Measurements from ENCODE around the gene CDH13. TPM values are rescaled to one million over a fixed set of nuclear protein-coding genes. Genes with fewer than 3 reads are reported as not detected.

CDH13 gene
- total and polyA plus RNA-seq, 2 donors (not counting 3 experiments of a cell fraction or from before 2014, with no cell fraction given) = 96.6 to 124 TPM

DNA sequence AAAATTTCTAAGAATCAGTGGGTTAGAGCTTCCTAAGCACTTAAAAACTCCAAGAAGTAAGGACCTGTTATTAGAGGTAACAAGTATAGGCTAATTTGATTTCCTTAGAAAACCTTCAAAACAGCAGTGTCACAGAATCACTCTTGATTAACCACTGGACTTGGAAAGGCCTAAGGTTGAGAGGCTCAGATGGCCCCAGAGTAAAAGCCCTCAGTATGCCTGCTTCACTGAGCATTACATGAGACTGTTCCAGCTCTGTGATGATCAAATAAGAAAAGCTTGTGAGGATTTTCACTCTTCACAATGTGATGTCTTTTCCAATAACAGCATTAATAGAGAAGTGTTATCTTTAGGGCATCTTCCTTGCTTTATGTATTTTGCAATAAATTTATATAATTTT lies 671.8 kb downstream of the CDH13 start:
- Histone ChIP-seq H3K9me1 (replicated peaks; ENCODE audit: control insufficient read depth, extremely low read depth, insufficient read depth, low read length) (no peaks in the 10 kb centered on the region), H3K4me1 (ENCODE audit: control insufficient read depth, extremely low read depth, insufficient read depth, low read length) (no peaks in the 10 kb centered on the region), H4K20me1 (replicated peaks; ENCODE audit: control insufficient read depth, extremely low read depth, insufficient read depth, low read length) (no peaks in the 10 kb centered on the region), H3K36me3 (ENCODE audit: control insufficient read depth in 2 of 2, extremely low read depth in 1 of 2, insufficient read depth in 2 of 2, low read length in 2 of 2) (no peaks in the 10 kb centered on the region), H2AFZ (ENCODE audit: low read depth, low read length) (no peak overlapping the region), H3K27me3 (ENCODE audit: control insufficient read depth in 2 of 2, insufficient read depth in 2 of 2, low read length in 2 of 2) (no peaks in the 10 kb centered on the region), H3K79me2 (ENCODE audit: control insufficient read depth, insufficient read depth, low read length) (no peaks in the 10 kb centered on the region), H3K9ac (replicated peaks; ENCODE audit: extremely low read depth, insufficient read depth, low read length) (no peak overlapping the region), H3K27ac (ENCODE audit: insufficient read depth, low read depth, low read length) (no peak overlapping the region), H3K4me3 (replicated peaks in 1 of 3; ENCODE audit: insufficient read depth in 1 of 3, low read depth in 1 of 3, low read length in 3 of 3) (no peak overlapping the region), H3K9me3 (replicated peaks; ENCODE audit: control insufficient read depth, insufficient read depth, low read length) (no peaks in the 10 kb centered on the region), H3K4me2 (ENCODE audit: insufficient read depth, low read length) (no peak overlapping the region)
- ChIA-PET POLR2A (no interaction called here), CTCF (no interaction called here)
- FAIRE-seq (no peak), DNase-seq (ENCODE audit: low read depth, low spot score) (no peak)
- intact Hi-C loops (cut with micrococcal nuclease) (no loop called here), dilution Hi-C loops (cut with MboI; ENCODE audit: extremely low pct_ligation_motif_present, low sequenced_read_pairs) (no loop called here)
- TF ChIP-seq GATA2 (IDR thresholded peaks at IDR 0.05; ENCODE audit: insufficient read depth, insufficient read length, low read depth, low read length) = no peak
- TF ChIP-seq FOS (IDR thresholded peaks at IDR 0.05; ENCODE audit: borderline replicate concordance, insufficient read depth, low read length) = no peak
- no peak for TF ChIP-seq POLR2AphosphoS5 (IDR thresholded peaks at IDR 0.05; ENCODE audit: insufficient read depth, low read depth, low read length)
- TF ChIP-seq EZH2 (IDR thresholded peaks at IDR 0.05; ENCODE audit: borderline replicate concordance, low read depth, low read length, severe bottlenecking) = no peak
- TF ChIP-seq JUN (IDR thresholded peaks at IDR 0.05; ENCODE audit: borderline replicate concordance, insufficient read depth, insufficient read length, low read depth) = no peak
- TF ChIP-seq, protein P1, sequence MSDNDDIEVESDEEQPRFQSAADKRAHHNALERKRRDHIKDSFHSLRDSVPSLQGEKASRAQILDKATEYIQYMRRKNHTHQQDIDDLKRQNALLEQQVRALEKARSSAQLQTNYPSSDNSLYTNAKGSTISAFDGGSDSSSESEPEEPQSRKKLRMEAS (IDR thresholded peaks at IDR 0.05; ENCODE audit: insufficient read depth, insufficient read length) = no peak
- TF ChIP-seq, protein P2, sequence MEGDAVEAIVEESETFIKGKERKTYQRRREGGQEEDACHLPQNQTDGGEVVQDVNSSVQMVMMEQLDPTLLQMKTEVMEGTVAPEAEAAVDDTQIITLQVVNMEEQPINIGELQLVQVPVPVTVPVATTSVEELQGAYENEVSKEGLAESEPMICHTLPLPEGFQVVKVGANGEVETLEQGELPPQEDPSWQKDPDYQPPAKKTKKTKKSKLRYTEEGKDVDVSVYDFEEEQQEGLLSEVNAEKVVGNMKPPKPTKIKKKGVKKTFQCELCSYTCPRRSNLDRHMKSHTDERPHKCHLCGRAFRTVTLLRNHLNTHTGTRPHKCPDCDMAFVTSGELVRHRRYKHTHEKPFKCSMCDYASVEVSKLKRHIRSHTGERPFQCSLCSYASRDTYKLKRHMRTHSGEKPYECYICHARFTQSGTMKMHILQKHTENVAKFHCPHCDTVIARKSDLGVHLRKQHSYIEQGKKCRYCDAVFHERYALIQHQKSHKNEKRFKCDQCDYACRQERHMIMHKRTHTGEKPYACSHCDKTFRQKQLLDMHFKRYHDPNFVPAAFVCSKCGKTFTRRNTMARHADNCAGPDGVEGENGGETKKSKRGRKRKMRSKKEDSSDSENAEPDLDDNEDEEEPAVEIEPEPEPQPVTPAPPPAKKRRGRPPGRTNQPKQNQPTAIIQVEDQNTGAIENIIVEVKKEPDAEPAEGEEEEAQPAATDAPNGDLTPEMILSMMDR (IDR thresholded peaks at IDR 0.05; ENCODE audit: extremely low read depth in 1 of 2, insufficient read depth in 1 of 2, low read depth in 1 of 2, low read length in 2 of 2) = no peak
- TF ChIP-seq POLR2A (IDR thresholded peaks at IDR 0.05; ENCODE audit: low read depth, low read length) = no peak
- no peak for TF ChIP-seq MYC (IDR thresholded peaks at IDR 0.05; ENCODE audit: low read depth, low read length)
- BruUV-seq (replicated peaks) = no TSS peak

Data from endothelial cell of umbilical vein (primary cell).